HEK293 (cell line): ENCODE results near the gene GPN1.
"Not testable (repeated sequence)": the region's sequence is repeated elsewhere in the genome, so short reads cannot be mapped to it uniquely, and the experiment has no call there.

Source experiments
- CTCF ChIA-PET: fragments of 350-600 bp; formaldehyde crosslinking; extraction: SDS; loops from one replicate; lab custom pipeline; 2021; ENCODE audit warnings: antibody characterized with exemption; lab: Yijun Ruan, JAX
- POLR2A ChIA-PET: fragments of 300-600 bp; formaldehyde crosslinking; extraction: SDS; loops from one replicate; lab custom pipeline; 2020; ENCODE audit warnings: antibody characterized with exemption, inconsistent platforms; lab: Yijun Ruan, JAX
- H3K27ac ChIP-seq: fragments of 200-500 bp; sonication (Bioruptor generic); 2 replicates; pipeline ENCODE4 v1.5.1; 2014; ENCODE audit warnings: low read depth, low read length, control low read depth, inconsistent platforms; ENCODE audit errors: extremely low read depth
- H3K36me3 ChIP-seq, 2 experiments: fragments of 200-500 bp in 1 of 2; sonication (Bioruptor generic) in 1 of 2; 1 replicate in 1 of 2; 2 replicates in 1 of 2; pipeline ENCODE4 v1.5.1; 2014 to 2017; ENCODE audit warnings: inconsistent platforms in 2 of 2, low read length in 2 of 2; ENCODE audit not compliant: control insufficient read depth in 2 of 2, insufficient read depth in 1 of 2
- H3K4me1 ChIP-seq: fragments of 200-500 bp; sonication (Bioruptor generic); 2 replicates; pipeline ENCODE4 v1.5.1; 2014; ENCODE audit warnings: mild to moderate bottlenecking, low read length, inconsistent platforms; ENCODE audit not compliant: control insufficient read depth, insufficient read depth
- H3K4me3 ChIP-seq: 2 replicates; pipeline ENCODE4 v1.5.1; 2011; ENCODE audit warnings: low read depth, mild to moderate bottlenecking, control low read depth, low read length, moderate library complexity
- H3K9me3 ChIP-seq: fragments of 200-500 bp; sonication (Bioruptor generic); 2 replicates; pipeline ENCODE4 v1.5.1; 2014; ENCODE audit warnings: low read depth, low read length, inconsistent platforms; ENCODE audit not compliant: control insufficient read depth, insufficient read depth
- HOXC10 ChIP-seq: sonication (generic); formaldehyde crosslinking; IDR thresholded peaks from 2 replicates; pipeline ENCODE4 v1.8.1; 2023; ENCODE audit warnings: mild to moderate bottlenecking, missing genetic modification reagents
- KLF8 ChIP-seq: fragments of 450-650 bp; formaldehyde crosslinking; IDR thresholded peaks from 2 replicates; pipeline ENCODE4 v1.5.1; 2016; ENCODE audit warnings: missing biosample characterization, missing genetic modification characterization
- REPIN1 ChIP-seq: fragments of 450-650 bp; formaldehyde crosslinking; IDR thresholded peaks from 2 replicates; pipeline ENCODE4 v1.5.1; 2017; ENCODE audit warnings: missing biosample characterization, missing genetic modification characterization, low read depth
- SCRT1 ChIP-seq: fragments of 450-650 bp; formaldehyde crosslinking; IDR thresholded peaks from 2 replicates; pipeline ENCODE4 v1.5.1; 2016; ENCODE audit warnings: missing biosample characterization, missing genetic modification characterization, borderline replicate concordance
- TCF7L2 ChIP-seq: IDR thresholded peaks from 2 replicates; pipeline ENCODE4 v1.6.1; 2011; ENCODE audit warnings: low read depth, mild to moderate bottlenecking, inconsistent platforms, low read length, moderate library complexity, borderline replicate concordance
- ZBTB10 ChIP-seq: fragments of 450-650 bp; formaldehyde crosslinking; IDR thresholded peaks from 2 replicates; pipeline ENCODE4 v1.5.1; 2016; ENCODE audit warnings: missing biosample characterization, missing genetic modification characterization
- ZFP41 ChIP-seq: fragments of 450-650 bp; formaldehyde crosslinking; IDR thresholded peaks from 2 replicates; pipeline ENCODE4 v1.5.1; 2016; ENCODE audit warnings: missing biosample characterization, missing genetic modification characterization, borderline replicate concordance
- ZNF112 ChIP-seq: fragments of 450-650 bp; formaldehyde crosslinking; IDR thresholded peaks from 2 replicates; pipeline ENCODE4 v1.5.0; 2017; ENCODE audit warnings: missing biosample characterization, missing genetic modification characterization
- ZNF133 ChIP-seq: fragments of 450-650 bp; formaldehyde crosslinking; IDR thresholded peaks from 2 replicates; pipeline ENCODE4 v1.5.1; 2016; ENCODE audit warnings: missing biosample characterization, missing genetic modification characterization
- ZNF24 ChIP-seq: fragments of 450-650 bp; formaldehyde crosslinking; IDR thresholded peaks from 2 replicates; pipeline ENCODE4 v1.5.1; 2016; ENCODE audit warnings: missing biosample characterization, missing genetic modification characterization
- ZNF423 ChIP-seq: fragments of 450-650 bp; formaldehyde crosslinking; IDR thresholded peaks from 2 replicates; pipeline ENCODE4 v1.5.1; 2016; ENCODE audit warnings: missing biosample characterization, missing genetic modification characterization
- ZNF530 ChIP-seq: fragments of 450-650 bp; formaldehyde crosslinking; IDR thresholded peaks from 2 replicates; pipeline ENCODE4 v1.5.1; 2016; ENCODE audit warnings: low read depth, missing biosample characterization, missing genetic modification characterization
- ZNF623 ChIP-seq: fragments of 450-650 bp; formaldehyde crosslinking; IDR thresholded peaks from 2 replicates; pipeline ENCODE4 v1.5.1; 2016; ENCODE audit warnings: missing biosample characterization, missing genetic modification characterization
- ZNF639 ChIP-seq: fragments of 450-650 bp; formaldehyde crosslinking; IDR thresholded peaks from 2 replicates; pipeline ENCODE4 v1.5.1; 2016; ENCODE audit warnings: missing biosample characterization, missing genetic modification characterization
- ZNF645 ChIP-seq: fragments of 450-650 bp; formaldehyde crosslinking; IDR thresholded peaks from 2 replicates; pipeline ENCODE4; 2016; ENCODE audit warnings: missing biosample characterization, missing genetic modification characterization
- ZNF660 ChIP-seq: fragments of 450-650 bp; IDR thresholded peaks from 2 replicates; pipeline ENCODE4 v1.5.1; 2018; ENCODE audit warnings: missing biosample characterization, mild to moderate bottlenecking, missing genetic modification characterization
- ZNF776 ChIP-seq: fragments of 450-650 bp; formaldehyde crosslinking; IDR thresholded peaks from 2 replicates; pipeline ENCODE4 v1.5.0; 2017; ENCODE audit warnings: missing biosample characterization, missing genetic modification characterization, borderline replicate concordance
- ZNF777 ChIP-seq: fragments of 450-650 bp; formaldehyde crosslinking; IDR thresholded peaks from 2 replicates; pipeline ENCODE4 v1.5.1; 2017; ENCODE audit warnings: missing biosample characterization, missing genetic modification characterization, borderline replicate concordance
- TF ChIP-seq, protein P1 (sequence below): fragments of 450-650 bp; formaldehyde crosslinking; IDR thresholded peaks from 2 replicates; pipeline ENCODE4 v1.5.1; 2016; ENCODE audit warnings: missing biosample characterization, missing genetic modification characterization
- TF ChIP-seq, protein P2 (sequence below): sonication (generic); formaldehyde crosslinking; IDR thresholded peaks from 2 replicates; pipeline ENCODE4 v1.8.1; 2022; ENCODE audit warnings: mild to moderate bottlenecking, moderate library complexity, missing genetic modification reagents
- TF ChIP-seq, protein P3 (sequence below): fragments of 450-650 bp; formaldehyde crosslinking; IDR thresholded peaks from 2 replicates; pipeline ENCODE4 v1.5.1; 2016; ENCODE audit warnings: missing biosample characterization, missing genetic modification characterization

GPN1 gene

GRCh38 chr2:27622921-27623384, 5.9 kb upstream of the GPN1 start (continued):
- no peak for TF ChIP-seq ZNF645
- TF ChIP-seq ZNF24 (tag by site-specific recombination): no peak
- TF ChIP-seq HOXC10 (CRISPR knock-in tag): no peak
- TF ChIP-seq, all 188 proteins: peak for 0

- peaks cover 20 to 41% of the 10 kb centered on the region in 2 experiments for H3K36me3 ChIP-seq
- no peak overlapping the region for H3K27ac ChIP-seq
- H3K4me3 ChIP-seq: no peak overlapping the region
- H3K4me1 ChIP-seq: 0 out of 2 replicates have a peak, but pooled peaks cover 2% of the 10 kb centered on the region
- TF ChIP-seq ZNF623 (tag by site-specific recombination) (no peak), ZNF530 (tag by site-specific recombination) (no peak), TCF7L2 (no peak), ZFP41 (tag by site-specific recombination) (no peak), ZNF24 (tag by site-specific recombination) (no peak), ZNF639 (no peak), ZNF776 (no peak), ZBTB10 (no peak), ZNF112 (tag by site-specific recombination) (no peak), ZNF133 (tag by site-specific recombination) (no peak), REPIN1 (no peak), ZNF423 (tag by site-specific recombination) (no peak), KLF8 (tag by site-specific recombination) (no peak), SCRT1 (tag by site-specific recombination) (no peak), ZNF660 (no peak), ZNF777 (tag by site-specific recombination) (no peak)
- TF ChIP-seq, protein P1, sequence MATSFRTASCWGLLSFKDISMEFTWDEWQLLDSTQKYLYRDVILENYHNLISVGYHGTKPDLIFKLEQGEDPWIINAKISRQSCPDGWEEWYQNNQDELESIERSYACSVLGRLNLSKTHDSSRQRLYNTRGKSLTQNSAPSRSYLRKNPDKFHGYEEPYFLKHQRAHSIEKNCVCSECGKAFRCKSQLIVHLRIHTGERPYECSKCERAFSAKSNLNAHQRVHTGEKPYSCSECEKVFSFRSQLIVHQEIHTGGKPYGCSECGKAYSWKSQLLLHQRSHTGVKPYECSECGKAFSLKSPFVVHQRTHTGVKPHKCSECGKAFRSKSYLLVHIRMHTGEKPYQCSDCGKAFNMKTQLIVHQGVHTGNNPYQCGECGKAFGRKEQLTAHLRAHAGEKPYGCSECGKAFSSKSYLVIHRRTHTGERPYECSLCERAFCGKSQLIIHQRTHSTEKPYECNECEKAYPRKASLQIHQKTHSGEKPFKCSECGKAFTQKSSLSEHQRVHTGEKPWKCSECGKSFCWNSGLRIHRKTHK (tag by site-specific recombination): no peak
- TF ChIP-seq, protein P2, sequence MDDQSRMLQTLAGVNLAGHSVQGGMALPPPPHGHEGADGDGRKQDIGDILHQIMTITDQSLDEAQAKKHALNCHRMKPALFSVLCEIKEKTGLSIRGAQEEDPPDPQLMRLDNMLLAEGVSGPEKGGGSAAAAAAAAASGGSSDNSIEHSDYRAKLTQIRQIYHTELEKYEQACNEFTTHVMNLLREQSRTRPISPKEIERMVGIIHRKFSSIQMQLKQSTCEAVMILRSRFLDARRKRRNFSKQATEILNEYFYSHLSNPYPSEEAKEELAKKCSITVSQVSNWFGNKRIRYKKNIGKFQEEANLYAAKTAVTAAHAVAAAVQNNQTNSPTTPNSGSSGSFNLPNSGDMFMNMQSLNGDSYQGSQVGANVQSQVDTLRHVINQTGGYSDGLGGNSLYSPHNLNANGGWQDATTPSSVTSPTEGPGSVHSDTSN (CRISPR knock-in tag): no peak
- TF ChIP-seq, protein P3, sequence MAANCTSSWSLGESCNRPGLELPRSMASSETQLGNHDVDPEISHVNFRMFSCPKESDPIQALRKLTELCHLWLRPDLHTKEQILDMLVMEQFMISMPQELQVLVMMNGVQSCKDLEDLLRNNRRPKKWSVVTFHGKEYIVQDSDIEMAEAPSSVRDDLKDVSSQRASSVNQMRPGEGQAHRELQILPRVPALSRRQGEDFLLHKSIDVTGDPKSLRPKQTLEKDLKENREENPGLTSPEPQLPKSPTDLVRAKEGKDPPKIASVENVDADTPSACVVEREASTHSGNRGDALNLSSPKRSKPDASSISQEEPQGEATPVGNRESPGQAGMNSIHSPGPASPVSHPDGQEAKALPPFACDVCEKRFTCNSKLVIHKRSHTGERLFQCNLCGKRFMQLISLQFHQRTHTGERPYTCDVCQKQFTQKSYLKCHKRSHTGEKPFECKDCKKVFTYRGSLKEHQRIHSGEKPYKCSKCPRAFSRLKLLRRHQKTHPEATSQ (tag by site-specific recombination): no peak
- CTCF ChIA-PET: no interaction called here
- H3K9me3 ChIP-seq: no peaks in the 10 kb centered on the region
- POLR2A ChIA-PET: no interaction called here
These were observed 3.9 kb upstream of the GPN1 start for GRCh38 chr2:27624943-27625342.

DNA sequence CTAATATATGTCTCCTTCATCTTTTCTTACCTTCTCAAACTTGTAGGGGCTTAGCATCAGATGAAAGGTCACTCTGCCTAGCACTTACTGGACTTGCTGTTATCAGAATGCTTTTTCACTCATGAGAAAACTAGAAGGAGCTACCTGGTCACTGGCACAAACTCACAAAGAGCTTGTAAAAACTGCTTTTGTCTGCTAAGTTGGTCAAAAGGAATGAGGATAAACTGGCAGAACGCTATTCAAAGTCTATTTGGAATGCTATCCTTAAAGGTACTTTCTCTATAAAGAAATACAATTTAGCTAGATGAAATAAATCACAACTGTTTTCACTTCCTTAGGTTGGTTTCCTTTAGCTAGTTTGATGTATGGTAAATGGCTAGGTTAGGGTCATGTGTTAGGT, 2.5 kb upstream of the GPN1 start:
- H3K4me3 ChIP-seq: not testable (repeated sequence)

GRCh38 chr2:27626921-27627320, 1.9 kb upstream of the GPN1 start:
- not testable (repeated sequence) for H3K4me3 ChIP-seq, H3K4me1 ChIP-seq, H3K9me3 ChIP-seq, H3K27ac ChIP-seq
- H3K36me3 ChIP-seq: peaks cover 21 to 39% of the 10 kb centered on the region in 2 experiments
- POLR2A ChIA-PET: interaction anchor here (3.6 kb wide), 1 partner anchor 198 kb away, joined by 19 read pairs; the partner anchor contains the start of gene NRBP1
- CTCF ChIA-PET: interaction anchor here (0.7 kb wide), 1 partner anchor 154 kb away, joined by 3 read pairs; no protein-coding TSS in a partner anchor

More for the DNA sequence above, 2.5 kb upstream of the GPN1 start:
- peaks cover 21 to 39% of the 10 kb centered on the region in 2 experiments for H3K36me3 ChIP-seq
- H3K9me3 ChIP-seq, CTCF ChIA-PET, H3K27ac ChIP-seq, H3K4me1 ChIP-seq: not testable (repeated sequence)
- POLR2A ChIA-PET: interaction anchor here (3.6 kb wide), 1 partner anchor 198 kb away, joined by 19 read pairs; the partner anchor contains the start of gene NRBP1
